ENCODE results near the gene ZNF653. TPM values are rescaled to one million over a fixed set of nuclear protein-coding genes. Genes with fewer than 3 reads are reported as not detected.

ZNF653 gene
- total and polyA plus RNA-seq, 9 of the 15 experiments (the other 6 are each of a cell fraction or from before 2014, with no cell fraction given), result 1.6 to 8.0 (median 4.2) TPM; not detected in 2

GRCh38 chr19:11482384-11483050 is 23.1 kb downstream of the ZNF653 start (continued):
- TF ChIP-seq ZNF740 (CRISPR knock-in tag; IDR thresholded peaks at IDR 0.05) (peak; percentile 91), ZNF740 (tag; IDR thresholded peaks at IDR 0.05) (no peak), ZNF780A (CRISPR knock-in tag; IDR thresholded peaks at IDR 0.05) (0 out of 2 replicates have a peak, but pooled peaks have one; percentile 18), ZNF143 (CRISPR knock-in tag; IDR thresholded peaks at IDR 0.05) (peak; percentile 67), CHD4 (IDR thresholded peaks at IDR 0.05; ENCODE audit: insufficient read depth, insufficient replicate concordance, low read depth, low read length, poor library complexity, severe bottlenecking) (peak; percentile 28), E4F1 (CRISPR knock-in tag; IDR thresholded peaks at IDR 0.05; ENCODE audit: borderline replicate concordance) (no peak), ARNT (IDR thresholded peaks at IDR 0.05) (no peak), MITF (IDR thresholded peaks at IDR 0.05) (peak; percentile 96), DIDO1 (tag; IDR thresholded peaks at IDR 0.05; ENCODE audit: low read depth) (peak; percentile 77), FOXM1 (IDR thresholded peaks at IDR 0.05; ENCODE audit: low read depth) (no peak), FOXM1 (CRISPR knock-in tag; IDR thresholded peaks at IDR 0.05; ENCODE audit: low read depth) (no peak), SIN3B (IDR thresholded peaks at IDR 0.05; ENCODE audit: low read depth) (peak; percentile 29; the same call in 1 of the 2 replicates), PML (IDR thresholded peaks at IDR 0.05; ENCODE audit: low read length) (0 out of 2 replicates have a peak, but pooled peaks have one; percentile 15), NCOA1 (IDR thresholded peaks at IDR 0.05; ENCODE audit: low read depth) (peak; percentile 28; the same call in 1 of the 2 replicates), MCM3 (IDR thresholded peaks at IDR 0.05) (no peak), HOMEZ (CRISPR knock-in tag; IDR thresholded peaks at IDR 0.05) (no peak), CBX1 (IDR thresholded peaks at IDR 0.05; ENCODE audit: low read depth) (peak; percentile 96), ETS1 (conservative IDR thresholded peaks at IDR 0.05; ENCODE audit: control insufficient read depth, low read depth, low read length) (no peak; the same call in 1 of the 2 replicates), SMC3 (conservative IDR thresholded peaks at IDR 0.05; ENCODE audit: insufficient read depth, low read depth, low read length) (peak; percentile 93)

Data from K562 (cell line).